AG09309 (cell line): ENCODE results near the gene FAM110C.
"Not testable (repeated sequence)": the region's sequence is repeated elsewhere in the genome, so short reads cannot be mapped to it uniquely, and the experiment has no call there.

Experiments used
- DNase-seq: peaks from one replicate; pipeline ENCODE4 v3.0.0-alpha.2; 2010; ENCODE audit warnings: low read depth
- H3K4me3 ChIP-seq: 2 replicates; pipeline ENCODE4 v1.5.1; 2011; ENCODE audit warnings: mild to moderate bottlenecking, low read depth, low read length, moderate library complexity; ENCODE audit not compliant: control insufficient read depth
- CTCF ChIP-seq: IDR thresholded peaks from 2 replicates; pipeline ENCODE4 v1.5.1; 2011; ENCODE audit warnings: mild to moderate bottlenecking, low read depth, low read length, inconsistent platforms; ENCODE audit not compliant: insufficient read depth, control insufficient read depth; ENCODE audit errors: missing control alignments

FAM110C gene

DNA sequence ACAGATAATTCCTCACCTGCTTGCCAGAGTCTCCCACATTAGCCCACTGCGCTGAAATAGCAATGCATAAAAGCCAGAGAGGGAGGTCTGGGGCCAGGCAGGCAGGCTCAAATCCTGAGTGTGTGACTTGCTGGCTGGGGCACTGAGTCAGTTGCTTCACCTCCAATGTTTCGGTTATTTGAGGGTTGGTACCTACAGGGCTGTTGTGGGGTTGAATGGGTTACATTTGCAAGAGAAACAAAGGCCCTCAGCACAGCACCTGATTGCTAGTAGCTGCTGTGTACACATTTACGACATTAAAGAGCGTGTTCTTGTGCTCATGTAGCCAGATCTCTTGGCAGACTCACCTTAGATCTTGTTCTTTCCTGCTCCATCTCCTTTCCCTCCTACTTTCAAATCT, 34.1 kb upstream of the FAM110C start:
- TF ChIP-seq CTCF = no peak
- DNase-seq = no peak
- H3K4me3 ChIP-seq = no peak overlapping the region

- no peak overlapping the region for H3K4me3 ChIP-seq
- DNase-seq = no peak
- no peak for TF ChIP-seq CTCF
Observed at GRCh38 chr2:71309-72035, 25.2 kb upstream of the FAM110C start.

DNA sequence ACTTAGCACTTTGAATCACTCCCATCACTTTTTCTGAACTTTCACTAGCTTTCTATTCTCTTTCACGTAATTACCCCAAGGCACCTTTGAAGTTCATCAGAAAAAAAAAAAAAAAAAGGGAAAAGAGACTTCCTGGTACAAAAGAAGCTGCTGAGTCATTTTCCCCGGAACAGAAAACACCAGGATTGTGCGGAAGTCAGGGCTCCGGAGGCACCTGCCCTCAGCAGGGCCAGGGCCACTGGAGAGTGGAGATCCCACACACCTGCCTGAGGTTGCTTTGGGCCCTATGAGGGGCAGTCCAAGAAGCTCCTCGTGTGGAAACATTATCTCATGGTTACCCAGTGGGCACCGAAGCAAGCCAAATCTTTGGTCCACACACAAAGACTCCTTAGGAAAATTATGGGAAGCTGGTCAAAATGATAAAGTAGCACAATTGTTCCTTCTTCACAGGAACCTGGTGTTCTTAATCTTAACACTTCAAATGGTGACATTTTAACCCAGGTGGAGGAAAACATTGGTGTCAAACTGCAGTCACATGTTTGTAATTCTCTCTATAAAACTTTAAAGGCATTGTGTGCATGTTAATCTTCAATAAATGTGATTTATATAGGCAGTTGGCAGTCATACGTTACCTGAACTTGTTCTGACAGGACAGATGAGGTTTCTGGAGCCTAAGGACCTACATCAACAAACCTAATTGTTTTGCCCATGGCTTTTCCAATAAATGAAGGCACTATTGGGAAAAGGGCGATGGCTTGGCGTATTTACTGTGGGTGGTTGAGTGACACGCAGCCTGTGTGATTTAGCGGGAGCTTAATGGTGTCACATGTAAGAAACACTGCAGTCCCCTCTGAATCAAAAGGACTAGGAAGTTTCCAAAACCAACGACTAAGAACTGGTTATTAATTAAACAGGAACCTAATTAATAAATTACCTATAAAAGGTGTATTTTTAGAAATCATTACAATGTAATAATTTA, 23.4 kb upstream of the FAM110C start:
- TF ChIP-seq CTCF = no peak
- no peak overlapping the region for H3K4me3 ChIP-seq
- DNase-seq = no peak

GRCh38 chr2:68637-69036, 22.3 kb upstream of the FAM110C start:
- DNase-seq, H3K4me3 ChIP-seq: not testable (repeated sequence)

DNA sequence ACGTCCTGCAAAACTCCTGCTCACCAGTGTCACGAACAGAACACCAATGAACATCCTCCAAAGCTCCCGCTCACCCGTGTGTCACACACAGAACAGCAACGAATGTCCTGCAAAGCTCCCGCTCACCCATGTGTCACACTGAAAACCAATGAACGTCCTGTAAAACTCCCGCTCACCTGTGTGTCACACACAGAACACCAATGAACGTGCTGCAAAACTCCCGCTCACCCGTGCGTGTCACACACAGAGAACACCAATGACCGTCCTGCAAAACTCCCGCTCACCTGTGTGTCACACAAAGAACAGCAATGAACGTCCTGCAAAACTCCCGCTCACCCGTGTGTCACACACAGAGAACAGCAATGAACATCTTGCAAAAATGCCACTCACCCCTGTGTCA, 20.5 kb upstream of the FAM110C start:
- no peak overlapping the region for H3K4me3 ChIP-seq
- TF ChIP-seq CTCF = no peak
- no peak for DNase-seq

DNA sequence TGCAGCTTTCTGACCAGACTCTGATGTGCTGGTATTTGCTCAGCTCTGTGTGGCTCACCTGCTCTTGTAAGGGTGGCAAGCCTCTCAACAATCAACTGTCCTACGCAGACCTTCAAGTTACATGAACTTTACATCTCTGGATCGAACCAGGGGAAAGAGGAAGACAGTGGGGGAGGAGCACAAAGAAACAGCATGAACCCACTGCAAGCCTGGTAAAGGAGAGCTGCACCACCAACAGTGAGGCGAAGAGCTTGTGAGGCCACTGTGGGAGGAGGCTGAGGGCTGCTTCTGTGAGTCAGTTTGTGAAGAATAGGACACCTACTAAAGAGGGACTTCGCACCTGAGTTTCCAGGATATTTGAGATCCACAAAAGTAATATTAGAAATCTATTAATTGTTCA, 18.8 kb upstream of the FAM110C start:
- no peak overlapping the region for H3K4me3 ChIP-seq
- no peak for DNase-seq
- TF ChIP-seq CTCF = no peak

- no peak overlapping the region for H3K4me3 ChIP-seq
- DNase-seq = no peak
- TF ChIP-seq CTCF = no peak
Observed at GRCh38 chr2:55587-56448, 9.5 kb upstream of the FAM110C start.
